Right lobe of liver (tissue), 6 donors: ENCODE measurements around the gene SPHK1. TPM values are rescaled to one million over a fixed set of nuclear protein-coding genes. Genes with fewer than 3 reads are reported as not detected.
A peak's percentile ranks its signal among the peaks of the same experiment; 100 is the strongest.

ENCODE experiments used
- ATAC-seq, 4 donors: fragments of 200-7000 bp; cut with Tn5 transposase; one replicate each; pipeline ENCODE4 v1.9.1; 2020; ENCODE audit warnings: mild to moderate bottlenecking in 4 of 4, moderate library complexity in 4 of 4
- DNase-seq, 3 donors: peaks; one replicate each; pipeline ENCODE4 v3.0.0-alpha.2; 2020
- H3K27ac ChIP-seq, 3 donors: fragments of 200-600 bp; one replicate each; pipeline ENCODE4 v1.8.0; 2022
- H3K27me3 ChIP-seq, 2 donors: fragments of 200-600 bp; one replicate each; pipeline ENCODE4 v1.8.0; 2022
- H3K36me3 ChIP-seq, 4 donors: fragments of 200-600 bp; sonication (generic) in 1 of 4; one replicate each; pipeline versions ENCODE4 v1.5.1 to v1.8.0; 2017 to 2022; ENCODE audit warnings: control low read depth in 1 of 4
- H3K4me1 ChIP-seq, 4 donors: fragments of 200-600 bp; sonication (generic) in 1 of 4; one replicate each; pipeline versions ENCODE4 v1.5.1 to v1.8.0; 2017 to 2022; ENCODE audit warnings: control low read depth in 1 of 4
- H3K4me3 ChIP-seq, 3 donors: fragments of 200-600 bp; one replicate each; pipeline ENCODE4 v1.8.0; 2022
- H3K9me3 ChIP-seq, 4 donors: fragments of 200-600 bp; sonication (generic) in 1 of 4; one replicate each; pipeline versions ENCODE4 v1.5.1 to v1.8.0; 2017 to 2022; ENCODE audit warnings: control low read depth in 1 of 4
- POLR2A ChIP-seq: fragments of 450-650 bp; IDR thresholded peaks from one replicate; pipeline ENCODE4 v1.6.1; 2017; ENCODE audit warnings: antibody characterized with exemption, mild to moderate bottlenecking
- WGBS: methylation state at CpG from one replicate; pipeline ENCODE4 v1.1.6; 2018; ENCODE audit warnings: low coverage, low lambda C conversion rate; ENCODE audit not compliant: insufficient coverage; ENCODE audit errors: missing lambda C conversion rate; 5-methylcytosine and 5-hydroxymethylcytosine counted together
- intact Hi-C, 2 donors: fragments of 100-400 bp; cut with DNase I; formaldehyde crosslinking; loops; one replicate each; pipeline versions ENCODE4 v1.11.2 to v1.14.1; 2022
- total RNA-seq, 6 experiments: library from RNA; depleted of rRNA in 2 of 6; stranded (reverse); fragments of >200 nt in 2 of 6; fragmentation: NEBNext Ultra II Directional in 3 of 6; extraction: Animal tissue kit (Norgen Biotek cat#: 25700) in 3 of 6; gene quantifications; one replicate each; pipeline versions ENCODE4 v1.1.0 to v1.2.4, GENCODE V29; 2016 to 2023
- TF ChIP-seq, protein P1 (sequence below), 4 donors: fragments of 200-600 bp in 3 of 4; fragments of 450-650 bp in 1 of 4; IDR thresholded peaks; one replicate each; pipeline versions ENCODE4 v1.5.1 to v1.8.0; 2016 to 2022; ENCODE audit warnings: antibody characterized with exemption in 4 of 4, mild to moderate bottlenecking in 2 of 4
- donor health status: DM: no; HTN: yes; CAD: no.
- donor health status: DM: no; HTN: no; CAD: no.
- donor health status: DM: no; HTN: no; CAD: no.
- donor health status: DM: no; HTN: yes; CAD: no.
- donor health status: DM: no; HTN: yes; CAD: no.

The SPHK1 gene
- total RNA-seq, 6 experiments from 2014 or later = 0.35 to 2.6 (median 1.5) TPM

DNA sequence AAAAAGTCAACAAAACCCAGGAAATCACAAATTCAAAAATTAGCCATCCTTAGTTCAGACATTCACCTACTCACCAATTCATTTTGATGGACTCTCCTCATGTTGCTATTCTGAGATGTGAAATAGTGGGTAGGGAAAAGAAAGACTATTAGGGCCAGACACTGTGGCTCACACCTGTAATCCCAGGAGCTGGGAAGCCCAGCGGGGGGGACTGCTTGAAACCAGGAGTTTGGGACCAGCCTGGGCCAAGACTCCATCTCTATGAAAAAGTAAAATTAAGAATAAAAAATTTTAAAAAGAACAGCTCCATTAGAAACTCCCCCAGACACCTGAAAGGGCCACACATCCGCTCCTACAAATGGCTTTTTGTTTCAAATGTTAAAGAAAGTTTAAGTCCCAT lies 47.1 kb downstream of the SPHK1 start:
- TF ChIP-seq, protein P1, sequence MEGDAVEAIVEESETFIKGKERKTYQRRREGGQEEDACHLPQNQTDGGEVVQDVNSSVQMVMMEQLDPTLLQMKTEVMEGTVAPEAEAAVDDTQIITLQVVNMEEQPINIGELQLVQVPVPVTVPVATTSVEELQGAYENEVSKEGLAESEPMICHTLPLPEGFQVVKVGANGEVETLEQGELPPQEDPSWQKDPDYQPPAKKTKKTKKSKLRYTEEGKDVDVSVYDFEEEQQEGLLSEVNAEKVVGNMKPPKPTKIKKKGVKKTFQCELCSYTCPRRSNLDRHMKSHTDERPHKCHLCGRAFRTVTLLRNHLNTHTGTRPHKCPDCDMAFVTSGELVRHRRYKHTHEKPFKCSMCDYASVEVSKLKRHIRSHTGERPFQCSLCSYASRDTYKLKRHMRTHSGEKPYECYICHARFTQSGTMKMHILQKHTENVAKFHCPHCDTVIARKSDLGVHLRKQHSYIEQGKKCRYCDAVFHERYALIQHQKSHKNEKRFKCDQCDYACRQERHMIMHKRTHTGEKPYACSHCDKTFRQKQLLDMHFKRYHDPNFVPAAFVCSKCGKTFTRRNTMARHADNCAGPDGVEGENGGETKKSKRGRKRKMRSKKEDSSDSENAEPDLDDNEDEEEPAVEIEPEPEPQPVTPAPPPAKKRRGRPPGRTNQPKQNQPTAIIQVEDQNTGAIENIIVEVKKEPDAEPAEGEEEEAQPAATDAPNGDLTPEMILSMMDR (IDR thresholded peaks at IDR 0.05) = no peak
- no peak for TF ChIP-seq POLR2A
- WGBS = 100% methylated on average over 1 of the region's 2 CpGs
- H3K4me3 ChIP-seq = no peak overlapping the region
- H3K27me3 ChIP-seq = no peaks in the 10 kb centered on the region
- intact Hi-C loops = no loop called here
- no peak overlapping the region for H3K27ac ChIP-seq
- H3K4me1 ChIP-seq = peaks cover 0 to 11% (median 0%) of the 10 kb centered on the region in 4 donors
- ATAC-seq (no peak), DNase-seq (no peak)
- no peaks in the 10 kb centered on the region for H3K36me3 ChIP-seq
- H3K9me3 ChIP-seq = no peaks in the 10 kb centered on the region

DNA sequence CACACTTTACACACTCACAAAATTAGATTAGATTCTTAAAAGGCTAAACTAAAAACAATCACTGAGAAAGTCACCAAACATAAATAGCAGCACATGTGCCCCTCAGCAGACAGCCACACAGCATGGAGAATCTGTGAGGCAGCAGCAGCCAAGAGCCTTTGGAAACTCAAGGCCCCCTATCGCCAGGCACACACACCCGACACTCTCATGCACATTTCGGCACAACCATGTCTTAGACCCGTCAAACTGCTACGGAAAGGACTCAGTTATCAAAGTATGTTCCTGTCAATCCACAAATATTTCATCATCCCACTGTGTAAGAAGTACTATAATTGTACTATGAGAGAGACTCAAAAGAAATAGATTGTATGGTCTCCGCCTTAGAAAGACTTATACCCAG lies 47.6 kb downstream of the SPHK1 start:
- DNase-seq (no peak), ATAC-seq (no peak)
- peaks cover 0 to 11% (median 0%) of the 10 kb centered on the region in 4 donors for H3K4me1 ChIP-seq
- TF ChIP-seq, protein P1 (IDR thresholded peaks at IDR 0.05) = no peak
- no peak for TF ChIP-seq POLR2A
- no peaks in the 10 kb centered on the region for H3K27me3 ChIP-seq
- no peaks in the 10 kb centered on the region for H3K9me3 ChIP-seq
- no peak overlapping the region for H3K27ac ChIP-seq
- no peaks in the 10 kb centered on the region for H3K36me3 ChIP-seq
- H3K4me3 ChIP-seq = no peak overlapping the region
- WGBS = 100% methylated on average over 2 of the region's 6 CpGs
- intact Hi-C loops = no loop called here

DNA sequence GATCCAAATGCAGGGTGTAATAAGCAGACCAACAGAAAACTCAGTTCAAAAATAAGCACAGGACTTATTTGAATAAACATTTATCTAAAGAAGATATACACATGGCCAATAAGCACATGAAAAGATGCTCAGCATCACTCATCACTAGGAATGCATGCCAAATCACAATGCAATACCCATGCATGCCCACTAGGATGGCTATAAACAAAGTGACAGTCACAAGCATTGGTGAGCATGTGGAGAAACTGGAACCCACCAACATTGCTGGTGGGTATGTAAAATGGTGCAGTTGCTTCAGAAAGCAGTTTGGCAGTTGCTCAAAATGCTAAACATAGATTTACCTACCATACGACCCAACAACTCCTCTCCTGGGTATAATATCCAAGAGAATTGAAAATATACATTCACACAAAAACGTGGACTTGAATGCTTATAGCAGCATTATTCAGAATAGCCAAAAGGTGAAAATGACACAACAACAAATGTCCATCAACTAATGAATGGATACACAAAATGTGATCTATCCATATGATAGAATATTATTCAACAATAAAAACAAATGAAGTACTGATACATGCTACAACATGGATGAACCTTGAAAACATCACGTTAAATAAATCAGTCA lies 48.4 kb downstream of the SPHK1 start:
- Histone ChIP-seq H3K4me3 (no peak overlapping the region), H3K9me3 (no peaks in the 10 kb centered on the region), H3K4me1 (peaks cover 0 to 12% (median 0%) of the 10 kb centered on the region in 4 donors), H3K36me3 (no peaks in the 10 kb centered on the region), H3K27me3 (no peaks in the 10 kb centered on the region), H3K27ac (no peak overlapping the region)
- 82% methylated on average over 3 of the region's 3 CpGs for WGBS
- no peak for DNase-seq
- intact Hi-C loops = no loop called here
- TF ChIP-seq POLR2A = no peak
- TF ChIP-seq, protein P1 (IDR thresholded peaks at IDR 0.05) = peak; percentile 10 to 21 (median 12)
- no peak for ATAC-seq

DNA sequence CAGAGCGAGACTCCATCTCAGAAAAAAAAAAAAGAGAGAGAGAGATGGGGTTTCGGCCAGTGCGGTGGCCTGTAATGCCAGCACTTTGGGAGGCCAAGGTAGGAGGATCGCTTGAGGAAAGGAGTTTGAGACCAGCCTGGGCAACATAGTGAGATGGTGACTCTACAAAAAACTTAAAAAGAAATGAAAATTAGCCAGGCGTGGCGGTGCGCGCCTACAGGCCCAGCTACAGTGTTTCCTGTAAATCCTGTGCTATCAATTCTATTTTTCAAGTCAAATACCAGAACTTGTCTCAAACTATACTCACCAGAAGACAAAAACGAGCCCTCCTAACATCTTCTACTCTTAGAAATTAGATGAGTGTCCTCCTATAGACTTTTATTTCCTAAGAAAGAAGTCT lies 49.3 kb downstream of the SPHK1 start:
- 95% methylated on average over 7 of the region's 9 CpGs for WGBS
- intact Hi-C loops = no loop called here
- Histone ChIP-seq H3K27ac (no peak overlapping the region), H3K4me3 (no peak overlapping the region), H3K9me3 (no peaks in the 10 kb centered on the region), H3K36me3 (no peaks in the 10 kb centered on the region), H3K4me1 (peaks cover 0 to 9% (median 0%) of the 10 kb centered on the region in 4 donors), H3K27me3 (no peaks in the 10 kb centered on the region)
- ATAC-seq (no peak), DNase-seq (no peak)
- TF ChIP-seq, protein P1 (IDR thresholded peaks at IDR 0.05) = no peak
- TF ChIP-seq POLR2A = no peak
